Hepatocyte (in vitro differentiated cells): ENCODE results near the gene GBX1.

Source experiments
- CTCF ChIP-seq: fragments of 200-600 bp; sonication (generic); IDR thresholded peaks from 2 replicates; pipeline ENCODE4 v1.5.1; 2016; ENCODE audit warnings: antibody characterized with exemption, mild to moderate bottlenecking; ENCODE audit not compliant: poor library complexity
- EZH2 ChIP-seq: fragments of 200-600 bp; sonication (generic); IDR thresholded peaks from 2 replicates; pipeline ENCODE4 v1.6.1; 2016; ENCODE audit warnings: antibody characterized with exemption, mild to moderate bottlenecking, borderline replicate concordance

GRCh38 chr7:151167197-151167961 lies at the start of gene GBX1:
- TF ChIP-seq CTCF (no peak), EZH2 (peak; percentile 96)
